NCI-H748 treated with DMSO at 0.1 percent for 48 hours (cell line): ENCODE measurements around the gene UGGT1.
A peak's percentile ranks its signal among the peaks of the same experiment; 100 is the strongest.

Experiments used
- DNase-seq: peaks from one replicate; lab custom pipeline; 2025; lab: John Stamatoyannopoulos, UW

UGGT1 gene

DNA sequence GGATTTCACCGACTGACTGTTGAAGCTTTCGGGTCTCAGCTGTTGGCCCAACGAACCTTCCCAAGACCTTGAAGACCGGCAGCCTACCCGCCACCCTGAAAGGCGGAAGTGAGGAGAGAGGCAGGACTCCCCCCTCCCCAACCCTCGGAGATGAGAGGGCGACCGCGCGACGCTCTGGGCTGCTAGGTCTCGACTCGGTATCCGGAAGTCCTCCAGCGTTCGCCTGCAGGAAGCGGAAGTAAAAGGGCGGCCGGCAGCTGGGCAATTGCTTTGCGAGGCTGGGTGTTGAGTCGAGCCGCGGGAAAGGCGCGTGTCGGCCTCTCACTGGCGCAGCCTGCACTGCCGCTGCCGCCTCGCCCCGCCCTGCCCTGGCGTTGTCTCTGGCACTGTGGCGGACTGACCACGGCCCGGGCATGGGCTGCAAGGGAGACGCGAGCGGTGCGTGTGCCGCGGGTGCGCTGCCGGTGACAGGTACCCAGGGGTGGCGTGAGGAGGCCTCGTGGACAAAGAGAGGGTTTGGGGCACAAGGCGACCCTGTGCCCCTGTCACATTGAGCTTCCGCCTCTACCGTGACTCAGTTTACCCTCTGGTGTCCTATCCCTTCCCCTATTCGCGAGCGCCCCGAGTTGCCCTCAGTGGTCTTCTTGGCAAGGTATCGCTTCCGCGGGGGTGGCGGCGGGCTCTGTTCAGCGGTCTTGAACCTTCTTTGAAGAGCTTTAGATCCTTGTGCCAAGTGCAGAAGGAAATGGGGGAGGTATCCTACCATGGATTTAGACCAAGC, at the start of gene UGGT1:
UGGT1 (plus strand) TSS at position 256 of the 781 bp plus-strand sequence; CDS start at position 414, 158 bp downstream.
- peak; percentile 86 for DNase-seq

DNA sequence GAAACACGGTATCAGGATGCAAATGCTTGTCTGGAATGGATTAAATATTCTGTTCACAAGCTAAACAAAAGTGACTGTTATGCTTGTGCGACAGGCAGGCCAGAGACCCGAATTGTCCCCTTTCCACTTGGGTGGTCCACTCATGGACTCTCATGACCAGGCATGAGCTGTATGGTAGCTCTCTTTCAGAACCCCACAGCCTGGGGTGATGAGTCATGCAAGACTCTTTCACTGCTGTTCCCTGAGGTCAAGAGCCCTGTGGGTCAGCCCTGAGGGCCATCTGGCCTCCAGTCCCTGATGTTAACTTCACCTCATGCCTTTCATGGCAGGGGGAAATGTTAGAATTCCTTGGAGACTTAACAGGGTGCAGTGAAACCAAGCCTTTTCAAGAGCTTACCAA, 49.4 kb upstream of the UGGT1 start:
- no peak for DNase-seq

DNA sequence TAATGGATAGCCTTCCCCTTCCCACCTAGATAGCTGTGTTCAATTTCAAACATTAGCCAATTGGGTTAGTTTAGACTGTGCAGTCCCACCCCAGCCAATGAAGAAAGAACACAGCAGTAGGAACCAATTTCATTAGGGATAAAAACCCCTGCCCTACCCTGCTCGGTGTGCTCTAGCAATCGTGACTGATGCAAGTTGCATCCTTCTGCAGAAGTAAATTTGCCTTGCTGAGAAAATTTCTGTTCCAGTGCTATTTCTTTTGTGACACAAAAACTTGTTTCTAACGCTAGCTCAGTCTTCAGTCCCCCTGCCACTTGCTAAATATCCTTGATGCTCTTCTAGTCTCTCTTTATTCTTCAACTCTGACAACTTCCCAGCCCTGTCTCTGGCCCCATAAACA, 48.0 kb upstream of the UGGT1 start:
- no peak for DNase-seq

- DNase-seq = no peak
Measured at GRCh38 chr2:128053331-128053730, 37.7 kb upstream of the UGGT1 start.

DNA sequence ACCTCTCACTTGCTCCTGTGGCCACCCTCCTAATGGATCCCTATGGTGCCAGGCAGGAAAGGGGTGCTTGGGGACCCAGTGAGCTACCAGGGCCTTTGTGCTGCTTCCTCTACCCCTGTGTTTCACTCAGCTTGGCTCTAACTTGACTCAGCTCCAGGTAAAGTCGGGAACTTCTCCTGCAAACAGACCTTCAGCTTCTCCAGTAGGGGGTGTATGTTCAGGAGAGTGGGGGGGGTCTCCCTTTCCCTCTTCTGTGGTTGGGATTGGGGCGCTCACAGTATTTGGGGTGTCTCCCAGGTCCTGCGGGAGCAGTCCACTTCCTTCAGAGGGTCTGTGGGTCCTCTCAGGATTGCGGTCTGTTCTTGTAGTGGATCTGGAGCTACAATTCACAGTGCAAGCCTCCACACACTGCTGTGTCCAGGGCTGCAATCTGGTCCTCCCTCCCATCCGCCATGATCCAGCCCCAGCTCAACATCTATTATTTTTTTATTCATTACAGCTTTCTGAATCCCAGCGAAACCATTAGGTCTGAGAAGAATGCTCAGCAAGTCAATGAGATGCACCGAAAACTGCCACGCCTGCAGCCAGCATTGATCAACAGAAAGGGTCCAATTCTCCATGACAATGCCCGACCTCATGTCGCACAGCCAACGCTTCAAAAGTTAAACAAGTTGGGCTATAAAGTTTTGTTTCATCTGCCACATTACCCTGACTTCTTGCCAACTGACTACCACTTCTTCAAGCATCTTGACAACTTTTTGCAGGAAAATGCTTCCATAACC, 36.7 kb upstream of the UGGT1 start:
- no peak for DNase-seq

DNA sequence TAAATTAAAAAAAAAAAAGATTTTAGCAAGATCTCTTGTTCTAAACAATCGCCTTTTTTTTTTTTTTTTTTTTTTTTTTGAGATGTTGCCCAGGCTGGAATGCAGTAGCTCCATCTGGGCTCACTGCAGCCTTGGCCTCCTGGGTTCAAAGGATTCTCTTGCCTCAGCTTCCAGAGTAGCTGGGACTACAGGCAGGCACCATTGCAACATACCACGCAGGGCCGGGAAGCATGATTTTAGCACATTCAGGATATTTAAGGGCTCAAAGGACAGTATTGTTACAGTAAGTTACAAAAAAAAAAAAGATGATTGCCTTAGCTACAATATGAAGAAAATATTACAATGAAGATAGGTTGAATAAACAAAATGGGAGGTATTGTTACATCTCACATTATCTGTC, 33.7 kb upstream of the UGGT1 start:
- DNase-seq = no peak

DNA sequence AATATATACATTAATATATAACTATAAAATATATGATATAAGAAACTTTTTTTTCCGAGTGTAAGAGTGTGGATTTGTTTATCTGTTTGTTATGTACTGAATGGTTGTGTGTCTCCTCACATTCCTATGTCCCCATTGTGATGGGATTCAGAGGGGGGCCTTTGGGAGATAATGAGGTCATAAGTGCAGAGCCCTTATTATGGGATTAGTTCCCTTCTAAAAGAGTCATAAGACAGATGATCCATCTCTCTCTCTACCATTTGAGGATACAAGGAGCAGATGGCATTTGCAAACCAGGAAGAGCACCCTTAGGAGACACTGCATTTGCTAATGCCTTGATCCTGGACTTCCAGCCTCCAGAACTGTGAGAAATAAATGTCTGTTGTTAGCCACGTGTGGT, 32.9 kb upstream of the UGGT1 start:
- no peak for DNase-seq

DNA sequence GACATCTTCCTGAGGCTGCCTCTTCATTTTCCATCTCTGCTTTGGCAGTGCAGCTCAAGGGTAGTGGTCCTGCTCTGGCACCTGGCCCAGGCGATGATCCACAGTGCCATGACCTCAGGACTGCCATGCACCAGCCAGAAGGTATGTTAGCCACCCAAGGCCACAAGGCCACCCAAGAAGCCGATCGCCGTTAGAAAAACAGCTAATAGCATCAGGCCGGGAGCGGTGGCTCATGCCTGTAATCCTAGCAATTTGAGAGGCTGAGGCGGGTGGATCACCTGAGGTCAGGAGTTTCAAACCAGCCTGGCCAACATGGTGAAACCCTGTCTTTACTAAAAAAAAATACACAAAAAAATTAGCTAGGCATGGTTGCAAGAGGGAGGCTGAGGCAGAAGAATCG, 28.4 kb upstream of the UGGT1 start:
- no peak for DNase-seq

- DNase-seq = no peak
Measured at GRCh38 chr2:128064353-128064752, 26.6 kb upstream of the UGGT1 start.

DNA sequence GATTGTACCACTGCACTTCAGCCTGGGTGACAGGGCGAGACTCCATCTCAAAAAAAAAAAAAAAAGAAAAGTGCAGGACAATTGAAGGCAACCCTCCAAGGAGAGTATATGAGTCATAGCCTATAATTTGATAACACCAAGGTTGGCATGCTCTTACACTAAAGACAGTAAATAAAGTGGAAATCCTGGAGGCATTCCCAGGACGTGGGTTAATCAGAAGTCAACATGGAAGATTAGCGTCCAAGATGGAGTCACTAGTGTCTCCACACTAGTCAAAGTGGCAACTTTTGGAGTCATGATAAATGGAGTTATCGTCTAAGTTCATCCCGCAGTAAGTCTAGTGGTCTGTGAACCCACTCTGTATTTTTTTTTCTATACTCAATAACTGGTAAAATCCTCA, 21.2 kb upstream of the UGGT1 start:
- no peak for DNase-seq

DNA sequence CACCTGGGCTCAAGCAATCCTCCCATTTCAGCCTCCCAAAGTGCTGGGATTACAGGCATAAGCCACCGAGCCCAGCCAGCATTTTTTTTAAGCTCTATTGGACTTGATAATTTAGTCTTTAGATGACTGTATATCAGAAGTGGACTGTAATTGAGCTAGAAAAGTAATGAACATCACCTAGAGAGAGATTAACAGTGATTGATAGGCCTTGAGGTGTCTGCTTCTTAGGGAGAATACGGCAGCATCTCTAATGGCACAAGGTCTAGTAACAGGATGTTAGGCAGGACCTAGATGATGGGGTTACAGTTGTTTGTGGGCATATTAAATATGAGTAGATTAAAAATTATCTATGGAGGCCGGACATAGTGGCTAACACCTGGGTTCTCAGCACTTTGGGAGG, 17.7 kb upstream of the UGGT1 start:
- DNase-seq = no peak

DNA sequence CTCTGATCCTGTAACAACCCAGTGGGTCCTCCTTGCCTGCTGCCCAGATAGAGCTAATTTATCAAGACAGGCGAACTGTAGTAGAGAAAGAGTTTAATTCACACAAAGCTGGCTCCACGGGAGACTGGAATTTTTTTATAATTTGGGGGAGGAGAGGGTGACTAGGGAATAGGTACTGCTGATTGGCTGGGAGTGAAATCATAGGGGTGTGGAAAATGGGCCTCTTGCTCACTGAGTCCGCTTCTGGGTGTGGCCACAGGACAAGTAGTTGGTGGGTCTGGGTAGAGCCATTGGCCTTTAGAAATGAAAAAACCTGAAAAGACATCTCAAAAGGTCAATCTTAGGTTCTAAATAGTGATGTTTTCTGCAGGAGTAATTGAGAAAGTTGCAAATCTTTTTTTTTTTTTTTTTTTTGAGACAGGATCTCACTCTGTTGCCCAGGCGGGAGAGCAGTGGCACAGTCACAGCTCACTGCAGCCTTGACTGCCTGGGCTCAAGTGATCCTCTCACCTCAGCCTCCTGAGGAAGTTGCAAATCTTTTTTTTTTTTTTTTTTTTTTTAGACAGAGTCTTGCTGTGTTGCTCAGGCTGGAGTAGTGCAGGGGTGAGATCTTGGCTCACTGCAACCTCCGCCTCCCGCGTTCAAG, 14.4 kb upstream of the UGGT1 start:
- no peak for DNase-seq

DNA sequence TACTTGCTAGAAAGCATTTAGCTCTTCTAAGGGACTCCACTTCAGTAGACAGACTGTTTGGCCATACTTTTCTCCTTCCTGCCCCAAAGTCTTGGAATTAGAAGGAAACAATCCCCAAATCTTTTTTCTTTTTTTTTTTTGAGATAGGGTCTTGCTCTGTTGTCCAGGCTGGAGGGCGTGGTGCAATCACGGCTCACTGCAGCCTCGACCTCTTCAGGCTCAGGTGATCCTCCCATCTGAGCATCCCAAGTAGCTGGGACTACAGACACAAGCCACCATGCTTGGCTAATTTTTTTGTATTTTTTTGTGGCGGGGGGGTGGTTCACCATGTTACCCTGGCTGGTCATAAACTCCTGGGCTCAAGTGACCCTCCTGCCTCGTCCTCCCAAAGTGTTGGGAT, 6.2 kb upstream of the UGGT1 start:
- no peak for DNase-seq

- DNase-seq = no peak
Measured at GRCh38 chr2:128086244-128086643, 4.8 kb upstream of the UGGT1 start.

- no peak for DNase-seq
Measured at GRCh38 chr2:128090575-128090944, 440 bp upstream of the UGGT1 start.

- no peak for DNase-seq
Measured at GRCh38 chr2:128091726-128092080, 703 bp downstream of the UGGT1 start.

- no peak for DNase-seq
Measured at GRCh38 chr2:128092656-128093055, 1.7 kb downstream of the UGGT1 start.

DNA sequence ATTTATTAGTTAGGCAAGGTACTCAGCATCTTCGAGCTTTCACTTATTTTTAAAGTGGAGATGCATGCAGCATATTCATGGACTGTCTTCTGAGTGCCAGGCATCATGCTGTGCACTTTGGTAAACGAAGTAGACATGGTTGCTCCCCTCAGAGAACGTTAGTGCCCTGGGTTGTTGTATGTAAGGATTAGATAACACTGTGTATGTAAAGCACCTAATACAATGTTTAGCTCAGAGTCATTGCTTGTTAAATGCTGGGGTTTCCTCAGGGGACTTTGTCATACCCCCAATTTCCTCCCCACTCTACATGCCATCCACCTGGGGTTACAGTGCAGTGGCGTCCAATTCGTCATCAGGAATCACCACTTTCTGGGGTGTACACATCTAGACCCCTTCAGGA, 2.8 kb downstream of the UGGT1 start:
- DNase-seq = no peak

DNA sequence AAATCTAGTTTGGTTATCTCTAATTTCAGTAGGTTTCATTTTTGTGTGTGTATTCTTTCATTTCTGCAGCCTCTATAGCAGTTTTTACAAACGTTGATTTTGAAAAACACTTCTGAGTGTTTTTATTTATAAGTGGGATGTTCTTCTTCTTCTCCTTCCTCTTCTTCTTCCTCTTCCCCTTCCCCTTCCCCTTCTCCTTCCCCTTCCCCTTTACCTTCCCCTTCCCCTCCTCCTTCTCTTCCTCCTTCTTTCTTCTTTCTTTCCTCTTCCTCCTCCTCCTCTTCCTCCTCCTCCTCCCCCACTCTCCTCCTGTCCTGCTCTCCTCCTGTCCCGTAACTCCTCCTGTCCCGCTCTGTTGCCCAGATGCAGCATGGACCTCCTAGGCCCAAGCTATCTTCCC, 4.2 kb downstream of the UGGT1 start:
- DNase-seq = no peak

GRCh38 chr2:128103407-128103806, 12.4 kb downstream of the UGGT1 start:
- no peak for DNase-seq

- no peak for DNase-seq
Measured at GRCh38 chr2:128105072-128105471, 14.1 kb downstream of the UGGT1 start.

DNA sequence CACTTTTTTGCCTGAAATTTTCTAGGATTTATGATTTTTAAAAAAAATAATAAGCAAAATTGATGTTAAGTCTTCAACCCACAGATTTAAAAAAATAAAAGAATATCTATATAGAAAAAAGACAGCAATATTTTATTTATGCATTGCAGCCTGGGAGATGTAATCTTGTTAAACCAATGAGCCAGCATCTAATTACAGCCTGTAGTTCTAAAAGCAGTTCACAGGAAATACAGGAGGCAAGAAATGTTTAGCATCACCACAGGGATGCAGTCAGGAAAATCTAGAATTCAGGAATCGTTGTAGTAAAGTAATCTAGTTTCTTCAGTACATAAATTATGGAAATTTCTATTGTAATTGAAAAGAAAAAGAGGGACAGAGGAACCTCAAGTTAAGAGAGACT, 17.2 kb downstream of the UGGT1 start:
- no peak for DNase-seq

GRCh38 chr2:128109243-128109642, 18.2 kb downstream of the UGGT1 start:
- no peak for DNase-seq
